K562 (cell line): ENCODE results near the gene SOHLH1.

Experiments
- CEBPB ChIP-seq: fragments of 450-650 bp; IDR thresholded peaks from 2 replicates; pipeline ENCODE4 v1.6.1; 2016; ENCODE audit warnings: missing genetic modification characterization, missing compliant biosample characterization
- CREB1 ChIP-seq, 2 experiments: sonication (generic) in 1 of 2; formaldehyde crosslinking in 1 of 2; IDR thresholded peaks; 2 replicates each; pipeline versions ENCODE4 v1.6.1 to v1.8.0; 2012 to 2022; ENCODE audit warnings: inconsistent platforms in 1 of 2, mild to moderate bottlenecking in 1 of 2, missing genetic modification reagents in 1 of 2, moderate library complexity in 1 of 2
- EZH2 ChIP-seq: IDR thresholded peaks from 2 replicates; pipeline ENCODE4 v1.6.1; 2012; ENCODE audit warnings: low read depth, mild to moderate bottlenecking, inconsistent platforms, low read length, borderline replicate concordance
- FOS ChIP-seq: IDR thresholded peaks from 3 replicates; pipeline ENCODE4 v1.6.1; 2011; ENCODE audit not compliant: insufficient read length; ENCODE audit errors: extremely low read depth
- FOXM1 ChIP-seq, 2 experiments: fragments of 450-650 bp in 1 of 2; sonication (generic) in 1 of 2; formaldehyde crosslinking in 1 of 2; IDR thresholded peaks; 2 replicates each; pipeline versions ENCODE4 v1.6.1 to v1.9.0; 2017 to 2022; ENCODE audit warnings: low read depth in 2 of 2, mild to moderate bottlenecking in 2 of 2, missing genetic modification reagents in 1 of 2, moderate library complexity in 1 of 2
- JUNB ChIP-seq: fragments of 450-650 bp; formaldehyde crosslinking; conservative IDR thresholded peaks from 2 replicates; pipeline ENCODE4 v1.4.0; 2020; ENCODE audit warnings: mild to moderate bottlenecking
- MYC ChIP-seq, 2 experiments: fragments of 250-450 bp in 1 of 2; sonication (Bioruptor Pico) in 1 of 2; IDR thresholded peaks; 2 replicates each; pipeline versions ENCODE4 v1.5.1 to v1.6.1; 2012 to 2021; ENCODE audit warnings: low read depth in 2 of 2, borderline replicate concordance in 1 of 2, improper control_type of control experiment in 1 of 2, low read length in 1 of 2, mild to moderate bottlenecking in 1 of 2, moderate library complexity in 1 of 2
- NFIC ChIP-seq: fragments of 450-650 bp; IDR thresholded peaks from 2 replicates; pipeline ENCODE4 v1.6.1; 2017; ENCODE audit warnings: mild to moderate bottlenecking, inconsistent platforms
- SP1 ChIP-seq: sonication (generic); formaldehyde crosslinking; IDR thresholded peaks from 2 replicates; pipeline ENCODE4 v1.8.1; 2022; ENCODE audit warnings: mild to moderate bottlenecking, missing genetic modification reagents
- XRCC5 ChIP-seq: fragments of 200-400 bp; formaldehyde crosslinking; IDR thresholded peaks from 2 replicates; pipeline ENCODE4 v1.6.1; 2017; ENCODE audit warnings: low read depth, mild to moderate bottlenecking, low read length
- ZNF551 ChIP-seq: fragments of 250-450 bp; sonication (Bioruptor Pico); IDR thresholded peaks from 2 replicates; pipeline ENCODE4 v1.5.0; 2021; ENCODE audit warnings: mild to moderate bottlenecking, moderate library complexity
- TF ChIP-seq, protein P1 (sequence below), 2 experiments: IDR thresholded peaks; 2 replicates each; pipeline ENCODE4 v1.6.1; 2011; ENCODE audit warnings: borderline replicate concordance in 1 of 2, control low read depth in 1 of 2, low read depth in 1 of 2, low read length in 1 of 2, mild to moderate bottlenecking in 1 of 2, mixed read lengths in 1 of 2, moderate library complexity in 1 of 2; ENCODE audit not compliant: insufficient read depth in 1 of 2, insufficient read length in 1 of 2, poor library complexity in 1 of 2, severe bottlenecking in 1 of 2; ENCODE audit errors: extremely low read depth in 1 of 2
- TF ChIP-seq, protein P2 (sequence below): fragments of 200-800 bp; sonication (Bioruptor generic); IDR thresholded peaks from 2 replicates; pipeline ENCODE4 v1.6.1; 2017; ENCODE audit warnings: missing genetic modification characterization, missing compliant biosample characterization

GRCh38 chr9:135678236-135679017, 20.9 kb downstream of the SOHLH1 start:
- TF ChIP-seq NFIC: no peak
- TF ChIP-seq XRCC5: no peak
- no peak for TF ChIP-seq EZH2
- no peak for TF ChIP-seq SP1 (CRISPR knock-in tag)
- TF ChIP-seq JUNB (CRISPR knock-in tag): no peak
- TF ChIP-seq ZNF551 (CRISPR knock-in tag): no peak
- TF ChIP-seq, protein P1, sequence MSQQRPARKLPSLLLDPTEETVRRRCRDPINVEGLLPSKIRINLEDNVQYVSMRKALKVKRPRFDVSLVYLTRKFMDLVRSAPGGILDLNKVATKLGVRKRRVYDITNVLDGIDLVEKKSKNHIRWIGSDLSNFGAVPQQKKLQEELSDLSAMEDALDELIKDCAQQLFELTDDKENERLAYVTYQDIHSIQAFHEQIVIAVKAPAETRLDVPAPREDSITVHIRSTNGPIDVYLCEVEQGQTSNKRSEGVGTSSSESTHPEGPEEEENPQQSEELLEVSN (IDR thresholded peaks at IDR 0.05; ENCODE audit: borderline replicate concordance in 1 of 2, extremely low read depth in 1 of 2, insufficient read depth in 1 of 2, insufficient read length in 1 of 2, low read depth in 1 of 2, low read length in 1 of 2, poor library complexity in 1 of 2, severe bottlenecking in 1 of 2): no peak
- no peak for TF ChIP-seq MYC (IDR thresholded peaks at IDR 0.05; ENCODE audit: low read depth, low read length)
- no peak for TF ChIP-seq MYC (CRISPR knock-in tag; IDR thresholded peaks at IDR 0.05; ENCODE audit: borderline replicate concordance, low read depth)
- no peak for TF ChIP-seq CREB1 (IDR thresholded peaks at IDR 0.05)
- TF ChIP-seq CREB1 (CRISPR knock-in tag; IDR thresholded peaks at IDR 0.05): no peak
- TF ChIP-seq, protein P2, sequence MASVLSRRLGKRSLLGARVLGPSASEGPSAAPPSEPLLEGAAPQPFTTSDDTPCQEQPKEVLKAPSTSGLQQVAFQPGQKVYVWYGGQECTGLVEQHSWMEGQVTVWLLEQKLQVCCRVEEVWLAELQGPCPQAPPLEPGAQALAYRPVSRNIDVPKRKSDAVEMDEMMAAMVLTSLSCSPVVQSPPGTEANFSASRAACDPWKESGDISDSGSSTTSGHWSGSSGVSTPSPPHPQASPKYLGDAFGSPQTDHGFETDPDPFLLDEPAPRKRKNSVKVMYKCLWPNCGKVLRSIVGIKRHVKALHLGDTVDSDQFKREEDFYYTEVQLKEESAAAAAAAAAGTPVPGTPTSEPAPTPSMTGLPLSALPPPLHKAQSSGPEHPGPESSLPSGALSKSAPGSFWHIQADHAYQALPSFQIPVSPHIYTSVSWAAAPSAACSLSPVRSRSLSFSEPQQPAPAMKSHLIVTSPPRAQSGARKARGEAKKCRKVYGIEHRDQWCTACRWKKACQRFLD: no peak
- no peak for TF ChIP-seq FOS
- no peak for TF ChIP-seq FOXM1 (IDR thresholded peaks at IDR 0.05; ENCODE audit: low read depth)
- no peak for TF ChIP-seq FOXM1 (CRISPR knock-in tag; IDR thresholded peaks at IDR 0.05; ENCODE audit: low read depth)
- no peak for TF ChIP-seq CEBPB
